Measurements from ENCODE around the gene PAX5. TPM values are rescaled to one million over a fixed set of nuclear protein-coding genes. Genes with fewer than 3 reads are reported as not detected.

The PAX5 gene
- total RNA-seq, 1 experiment from 2014 or later, result not detected

DNA sequence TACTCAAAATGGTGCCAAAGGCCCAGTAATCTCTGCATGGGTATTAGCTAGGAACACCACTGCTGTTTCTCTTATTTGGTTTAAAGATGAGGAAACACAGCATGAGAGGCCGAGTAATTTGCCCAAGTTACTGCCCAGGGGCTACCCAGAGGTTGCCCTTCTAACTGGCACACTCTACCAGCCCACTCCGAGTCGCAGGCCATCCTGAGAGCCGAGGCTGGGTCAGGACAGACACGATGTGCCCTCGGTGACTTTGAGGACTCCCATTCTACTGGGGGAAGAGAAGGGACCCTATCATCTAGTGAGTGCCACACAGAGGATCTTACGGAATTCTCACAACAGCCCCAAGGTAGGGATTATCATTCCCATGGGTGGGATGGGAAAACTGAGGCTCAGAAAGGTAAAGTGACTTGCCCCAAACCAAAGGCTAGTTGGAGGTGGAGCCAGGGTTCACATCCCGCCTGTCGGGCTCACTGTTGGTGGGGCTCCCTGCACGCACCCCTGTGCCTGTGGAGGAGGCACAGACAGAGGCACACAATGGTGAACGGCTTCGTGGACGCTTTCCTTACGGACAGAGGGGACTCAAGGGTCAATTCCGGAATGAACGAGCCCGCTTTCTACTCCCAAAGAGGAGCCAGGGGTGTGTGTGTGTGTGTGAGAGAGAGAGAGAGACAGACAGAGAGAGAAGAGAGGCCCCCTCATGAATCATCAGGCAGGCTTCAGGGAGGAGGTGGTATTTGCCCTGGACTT is 236.4 kb downstream of the PAX5 start:
- no peak for DNase-seq (ENCODE audit: low read depth)
- in situ Hi-C loops (cut with HindIII; ENCODE audit: low pct_unique_long_range_greater_than_20kb, low sequenced_read_pairs), result no loop called here

GRCh38 chr9:36796671-36797419 is 237.2 kb downstream of the PAX5 start:
- in situ Hi-C loops (cut with HindIII; ENCODE audit: low pct_unique_long_range_greater_than_20kb, low sequenced_read_pairs), result no loop called here
- no peak for DNase-seq (ENCODE audit: low read depth)

DNA sequence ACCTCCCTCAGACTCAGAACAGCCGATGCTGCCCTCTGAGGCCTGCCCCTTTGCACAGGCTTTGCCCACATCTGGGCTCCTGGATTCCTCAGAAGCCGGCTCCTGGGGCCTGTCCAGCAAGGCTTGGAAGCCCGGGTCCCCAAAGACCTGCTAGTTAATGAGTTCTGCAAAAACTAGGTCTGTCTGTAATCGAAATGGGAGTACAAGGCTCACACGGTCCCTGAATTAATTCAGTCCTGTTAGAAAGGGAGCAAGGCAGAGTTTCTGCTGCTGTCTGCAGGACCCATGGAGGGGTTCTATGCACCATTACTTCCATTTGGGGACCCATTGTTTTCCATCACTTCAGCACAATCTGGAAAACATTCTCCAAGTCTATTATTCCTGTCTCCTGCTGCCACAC is 239.6 kb downstream of the PAX5 start:
- DNase-seq (ENCODE audit: low read depth), result no peak
- in situ Hi-C loops (cut with HindIII; ENCODE audit: low pct_unique_long_range_greater_than_20kb, low sequenced_read_pairs), result no loop called here

- no peak for DNase-seq (ENCODE audit: low read depth)
- in situ Hi-C loops (cut with HindIII; ENCODE audit: low pct_unique_long_range_greater_than_20kb, low sequenced_read_pairs), result no loop called here
These were observed 240.8 kb downstream of the PAX5 start for GRCh38 chr9:36793277-36793676.

- in situ Hi-C loops (cut with HindIII; ENCODE audit: low pct_unique_long_range_greater_than_20kb, low sequenced_read_pairs), result no loop called here
These were observed 242.7 kb downstream of the PAX5 start for GRCh38 chr9:36791222-36791950.

GRCh38 chr9:36789886-36790285 is 244.2 kb downstream of the PAX5 start:
- in situ Hi-C loops (cut with HindIII; ENCODE audit: low pct_unique_long_range_greater_than_20kb, low sequenced_read_pairs), result no loop called here
- DNase-seq (ENCODE audit: low read depth), result no peak

More at GRCh38 chr9:36791222-36791950, 242.7 kb downstream of the PAX5 start:
- DNase-seq (ENCODE audit: low read depth), result no peak

DNA sequence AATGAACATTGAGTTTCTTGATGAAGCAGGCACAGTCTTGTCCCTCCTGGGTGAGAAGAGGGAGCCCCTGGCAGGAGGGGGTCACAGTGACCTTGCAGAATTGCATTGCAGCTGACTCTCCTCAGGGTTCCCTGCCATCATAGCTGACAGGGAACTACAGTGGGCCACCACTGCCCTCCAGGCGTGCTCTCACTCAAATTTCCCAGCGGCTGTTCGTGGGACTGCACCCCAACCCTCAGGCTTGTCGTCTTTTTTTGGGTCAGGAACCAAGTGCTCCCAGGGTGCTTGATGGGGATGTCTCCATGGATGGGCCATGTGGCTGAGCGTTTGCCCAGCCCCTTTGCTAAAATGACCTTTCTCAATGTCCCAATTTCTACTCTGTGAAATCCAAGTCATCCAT is 245.5 kb downstream of the PAX5 start:
- in situ Hi-C loops (cut with HindIII; ENCODE audit: low pct_unique_long_range_greater_than_20kb, low sequenced_read_pairs), result no loop called here
- no peak for DNase-seq (ENCODE audit: low read depth)

GRCh38 chr9:36787709-36788108 is 246.4 kb downstream of the PAX5 start:
- in situ Hi-C loops (cut with HindIII; ENCODE audit: low pct_unique_long_range_greater_than_20kb, low sequenced_read_pairs), result no loop called here
- DNase-seq (ENCODE audit: low read depth), result no peak

Other genes starting within 250 kb of the PAX5 start
- gene ZCCHC7, start 86.3 kb upstream of the PAX5 start, total RNA-seq (2014; rRNA removed; shearing (Covaris generic); ENCODE audit: low replicate concordance), result 11.8 and 15.4 TPM in 2 replicates

All from Caki2 (cell line).